ENCODE data around the gene RAB44. TPM values are rescaled to one million over a fixed set of nuclear protein-coding genes. Genes with fewer than 3 reads are reported as not detected.

Gene RAB44
- total RNA-seq, 1 experiment from 2014 or later, result not detected

DNA sequence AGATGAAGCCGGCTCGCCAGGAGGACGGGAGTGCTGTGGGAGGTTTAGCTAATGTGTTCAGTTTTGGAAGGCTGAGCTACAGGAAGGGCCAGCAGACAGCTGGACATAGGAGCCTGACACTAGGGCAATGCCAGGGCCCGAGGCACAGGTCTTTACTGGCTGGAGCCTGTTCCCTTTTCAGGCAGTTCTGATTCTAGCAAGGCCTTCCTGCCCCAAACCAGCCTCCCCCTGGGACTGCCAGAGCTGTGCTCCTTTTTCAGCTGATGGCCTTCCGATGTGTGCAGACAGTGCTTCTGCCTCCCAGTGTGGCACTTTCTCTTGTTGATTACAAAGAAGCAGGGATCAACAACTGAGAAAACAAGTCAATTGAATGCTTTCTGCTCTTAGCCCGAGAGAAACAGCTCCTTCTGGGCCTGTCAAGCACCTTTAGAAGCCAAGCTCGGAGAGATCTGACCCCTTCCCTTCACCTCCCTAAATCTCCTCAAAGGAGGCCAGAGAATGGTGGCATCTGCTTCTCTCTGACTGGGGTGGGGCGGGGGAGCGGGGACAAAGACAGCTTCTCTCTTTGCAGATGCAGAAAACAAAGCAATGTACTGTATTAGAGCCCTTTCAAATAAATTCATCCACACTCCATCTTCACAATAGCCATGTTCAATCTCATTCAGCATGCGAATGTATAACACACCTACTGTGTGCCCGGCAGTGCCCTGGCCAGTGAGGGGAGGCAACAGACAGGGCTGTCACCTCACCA lies 63.2 kb downstream of the RAB44 start:
- Histone ChIP-seq H3K4me3 (no peak overlapping the region), H3F3A (ENCODE audit: insufficient read depth, low read depth) (no peaks in the 10 kb centered on the region), H3K27ac (no peak overlapping the region), H2AFZ (no peak overlapping the region), H3K4me1 (replicated peaks; ENCODE audit: insufficient read depth) (peaks cover 7% of the 10 kb centered on the region), H4K20me1 (ENCODE audit: insufficient read depth) (no peaks in the 10 kb centered on the region), H3K27me3 (ENCODE audit: insufficient read depth, low read depth) (no peaks in the 10 kb centered on the region), H3K9me3 (ENCODE audit: insufficient read depth, low read depth) (no peaks in the 10 kb centered on the region), H3K36me3 (ENCODE audit: low read depth) (no peaks in the 10 kb centered on the region), H3K79me2 (ENCODE audit: low read depth) (no peaks in the 10 kb centered on the region), H3K9me2 (ENCODE audit: insufficient read depth) (no peaks in the 10 kb centered on the region), H3K4me2 (no peak overlapping the region)
- TF ChIP-seq, protein P1, sequence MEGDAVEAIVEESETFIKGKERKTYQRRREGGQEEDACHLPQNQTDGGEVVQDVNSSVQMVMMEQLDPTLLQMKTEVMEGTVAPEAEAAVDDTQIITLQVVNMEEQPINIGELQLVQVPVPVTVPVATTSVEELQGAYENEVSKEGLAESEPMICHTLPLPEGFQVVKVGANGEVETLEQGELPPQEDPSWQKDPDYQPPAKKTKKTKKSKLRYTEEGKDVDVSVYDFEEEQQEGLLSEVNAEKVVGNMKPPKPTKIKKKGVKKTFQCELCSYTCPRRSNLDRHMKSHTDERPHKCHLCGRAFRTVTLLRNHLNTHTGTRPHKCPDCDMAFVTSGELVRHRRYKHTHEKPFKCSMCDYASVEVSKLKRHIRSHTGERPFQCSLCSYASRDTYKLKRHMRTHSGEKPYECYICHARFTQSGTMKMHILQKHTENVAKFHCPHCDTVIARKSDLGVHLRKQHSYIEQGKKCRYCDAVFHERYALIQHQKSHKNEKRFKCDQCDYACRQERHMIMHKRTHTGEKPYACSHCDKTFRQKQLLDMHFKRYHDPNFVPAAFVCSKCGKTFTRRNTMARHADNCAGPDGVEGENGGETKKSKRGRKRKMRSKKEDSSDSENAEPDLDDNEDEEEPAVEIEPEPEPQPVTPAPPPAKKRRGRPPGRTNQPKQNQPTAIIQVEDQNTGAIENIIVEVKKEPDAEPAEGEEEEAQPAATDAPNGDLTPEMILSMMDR (conservative IDR thresholded peaks at IDR 0.05), result no peak
- no peak for TF ChIP-seq EZH2 (IDR thresholded peaks at IDR 0.05; ENCODE audit: low read depth)
- POLR2A ChIA-PET (ENCODE audit: unreplicated experiment), result interaction anchor here (0.6 kb wide), 1 partner anchor 343 kb away, joined by 3 read pairs; no protein-coding TSS in a partner anchor
- BruUV-seq (replicated peaks), result no TSS peak
- no peak for DNase-seq
- intact Hi-C loops (cut with micrococcal nuclease; ENCODE audit: unreplicated experiment), result no loop called here
- CTCF ChIA-PET, result interaction anchor here (0.6 kb wide), 2 partner anchors 137 to 734 kb away, joined by 6 to 21 read pairs; no protein-coding TSS in a partner anchor

DNA sequence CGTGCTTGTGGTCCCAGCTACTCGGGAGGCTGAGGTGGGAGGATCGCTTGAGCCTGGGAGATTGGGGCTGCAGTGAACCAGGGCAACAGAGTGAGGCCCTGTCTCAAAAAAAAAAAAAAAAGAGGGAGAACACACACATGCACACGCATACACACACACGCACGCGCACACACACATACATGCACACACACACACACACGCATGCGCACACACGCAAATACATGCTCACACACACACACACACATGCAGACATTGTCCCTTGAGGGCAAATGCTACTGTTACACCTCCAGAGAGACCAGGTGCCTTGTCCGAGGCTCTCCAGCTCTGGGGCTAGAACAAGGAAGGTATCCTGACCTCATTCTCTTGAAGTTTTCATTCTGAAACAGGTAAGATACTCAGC lies 64.5 kb downstream of the RAB44 start:
- no peak overlapping the region for H3K4me3 ChIP-seq
- no peak for TF ChIP-seq EZH2 (IDR thresholded peaks at IDR 0.05; ENCODE audit: low read depth)
- TF ChIP-seq, protein P1 (conservative IDR thresholded peaks at IDR 0.05), result no peak
- DNase-seq, result no peak
- H3K27ac ChIP-seq, result no peak overlapping the region
- no peaks in the 10 kb centered on the region for H3K79me2 ChIP-seq (ENCODE audit: low read depth)
- POLR2A ChIA-PET (ENCODE audit: unreplicated experiment), result no interaction called here
- no peaks in the 10 kb centered on the region for H4K20me1 ChIP-seq (ENCODE audit: insufficient read depth)
- H3K9me3 ChIP-seq (ENCODE audit: insufficient read depth, low read depth), result no peaks in the 10 kb centered on the region
- no TSS peak for BruUV-seq (replicated peaks)
- H3K27me3 ChIP-seq (ENCODE audit: insufficient read depth, low read depth), result no peaks in the 10 kb centered on the region
- no peaks in the 10 kb centered on the region for H3K4me1 ChIP-seq (replicated peaks; ENCODE audit: insufficient read depth)
- H3K9me2 ChIP-seq (ENCODE audit: insufficient read depth), result no peaks in the 10 kb centered on the region
- H3K4me2 ChIP-seq, result no peak overlapping the region
- no peak overlapping the region for H2AFZ ChIP-seq
- intact Hi-C loops (cut with micrococcal nuclease; ENCODE audit: unreplicated experiment), result no loop called here
- CTCF ChIA-PET, result interaction anchor here (0.6 kb wide), 2 partner anchors 152 to 547 kb away, joined by 6 to 9 read pairs; no protein-coding TSS in a partner anchor
- no peaks in the 10 kb centered on the region for H3F3A ChIP-seq (ENCODE audit: insufficient read depth, low read depth)
- H3K36me3 ChIP-seq (ENCODE audit: low read depth), result no peaks in the 10 kb centered on the region

DNA sequence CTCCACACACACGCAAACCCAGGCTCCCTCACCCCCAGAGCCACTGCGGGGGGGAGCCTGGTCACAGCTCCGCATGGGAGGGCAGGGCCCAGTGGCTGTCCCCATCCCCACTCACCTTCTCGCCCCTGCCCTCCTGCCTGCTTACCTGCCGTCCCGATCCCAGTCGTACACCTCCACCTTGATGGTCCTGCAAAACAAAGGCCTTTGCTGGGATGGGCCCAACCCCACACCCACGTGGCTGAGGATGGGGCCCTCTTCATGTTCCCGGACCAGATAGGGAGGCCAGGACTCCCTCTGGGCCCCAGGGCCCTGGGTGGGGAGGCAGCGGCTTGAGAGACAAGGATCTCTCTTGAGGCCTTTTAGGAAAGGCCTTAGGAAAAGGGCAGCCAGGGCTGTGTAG lies 67.6 kb downstream of the RAB44 start:
- POLR2A ChIA-PET (ENCODE audit: unreplicated experiment), result no interaction called here

More for the DNA sequence above, 67.6 kb downstream of the RAB44 start:
- H4K20me1 ChIP-seq (ENCODE audit: insufficient read depth), result no peaks in the 10 kb centered on the region
- no TSS peak for BruUV-seq (replicated peaks)
- no peaks in the 10 kb centered on the region for H3K27me3 ChIP-seq (ENCODE audit: insufficient read depth, low read depth)
- no peak overlapping the region for H3K27ac ChIP-seq
- no peak for DNase-seq
- H3K36me3 ChIP-seq (ENCODE audit: low read depth), result no peaks in the 10 kb centered on the region
- TF ChIP-seq EZH2 (IDR thresholded peaks at IDR 0.05; ENCODE audit: low read depth), result no peak
- TF ChIP-seq, protein P1 (conservative IDR thresholded peaks at IDR 0.05), result no peak
- H3K4me3 ChIP-seq, result no peak overlapping the region
- no peaks in the 10 kb centered on the region for H3K9me3 ChIP-seq (ENCODE audit: insufficient read depth, low read depth)
- peaks cover 18% of the 10 kb centered on the region for H3K4me1 ChIP-seq (replicated peaks; ENCODE audit: insufficient read depth)
- CTCF ChIA-PET, result interaction anchor here (0.6 to 3.3 kb wide), 9 partner anchors 11 to 448 kb away, joined by 3 to 17 read pairs (median 3); partner anchors contain the start of gene CDKN1A
- intact Hi-C loops (cut with micrococcal nuclease; ENCODE audit: unreplicated experiment), result no loop called here
- peaks cover 20% of the 10 kb centered on the region for H3F3A ChIP-seq (ENCODE audit: insufficient read depth, low read depth)
- H3K79me2 ChIP-seq (ENCODE audit: low read depth), result no peaks in the 10 kb centered on the region
- no peaks in the 10 kb centered on the region for H3K9me2 ChIP-seq (ENCODE audit: insufficient read depth)
- H2AFZ ChIP-seq, result no peak overlapping the region
- no peak overlapping the region for H3K4me2 ChIP-seq

Data from PC-9 (cell line).